ENCODE measurements around the gene NECTIN3. TPM values are rescaled to one million over a fixed set of nuclear protein-coding genes. Genes with fewer than 3 reads are reported as not detected.

Gene NECTIN3
- total RNA-seq, 1 experiment from 2014 or later, result 76.6 TPM

DNA sequence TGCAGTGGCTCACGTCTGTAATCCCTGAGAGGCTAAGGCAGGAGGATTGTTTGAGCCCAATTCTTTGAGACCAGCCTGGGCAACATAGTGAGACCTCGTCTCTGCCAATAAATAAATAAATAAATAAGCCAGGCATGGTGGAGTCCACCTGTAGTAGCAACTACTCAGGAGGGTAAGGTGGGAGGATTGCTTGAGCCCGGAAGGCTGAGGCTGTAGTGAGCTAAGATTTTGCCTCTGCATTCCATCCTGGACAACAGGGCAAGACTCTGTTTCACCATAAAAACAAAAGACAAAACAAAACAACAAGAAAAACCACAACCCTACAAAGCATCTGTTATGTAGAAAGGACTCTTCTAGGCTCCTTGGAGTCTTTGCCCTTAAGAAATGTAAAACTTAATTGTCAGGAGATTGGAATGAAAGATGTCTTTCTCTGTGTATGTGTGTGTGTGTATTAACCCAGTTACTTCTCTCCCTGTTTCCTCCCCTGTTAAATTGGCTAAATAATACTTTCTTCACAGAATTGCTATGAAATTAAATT is 9.5 kb downstream of the NECTIN3 start:
- peak; percentile 56 for DNase-seq (ENCODE audit: low read depth)

DNA sequence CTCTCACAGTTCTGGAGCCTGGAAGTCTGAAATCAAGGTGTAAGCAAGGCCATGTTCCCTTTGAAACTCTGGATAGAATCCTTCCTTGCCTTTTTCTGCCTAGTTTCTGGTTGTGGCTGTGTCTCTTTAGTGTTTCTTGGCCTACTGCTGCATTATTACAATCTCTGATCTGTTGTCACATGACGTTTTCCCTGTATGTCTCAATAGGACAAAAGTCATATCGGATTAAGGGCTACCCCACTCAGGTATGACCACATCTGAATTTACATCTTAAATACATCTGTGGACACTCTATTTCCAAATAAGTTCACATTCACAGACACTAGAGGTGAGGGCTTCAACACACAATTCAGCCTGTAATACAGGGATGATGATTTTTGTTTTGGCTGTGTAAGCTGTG is 13.3 kb downstream of the NECTIN3 start:
- DNase-seq (ENCODE audit: low read depth), result no peak

DNA sequence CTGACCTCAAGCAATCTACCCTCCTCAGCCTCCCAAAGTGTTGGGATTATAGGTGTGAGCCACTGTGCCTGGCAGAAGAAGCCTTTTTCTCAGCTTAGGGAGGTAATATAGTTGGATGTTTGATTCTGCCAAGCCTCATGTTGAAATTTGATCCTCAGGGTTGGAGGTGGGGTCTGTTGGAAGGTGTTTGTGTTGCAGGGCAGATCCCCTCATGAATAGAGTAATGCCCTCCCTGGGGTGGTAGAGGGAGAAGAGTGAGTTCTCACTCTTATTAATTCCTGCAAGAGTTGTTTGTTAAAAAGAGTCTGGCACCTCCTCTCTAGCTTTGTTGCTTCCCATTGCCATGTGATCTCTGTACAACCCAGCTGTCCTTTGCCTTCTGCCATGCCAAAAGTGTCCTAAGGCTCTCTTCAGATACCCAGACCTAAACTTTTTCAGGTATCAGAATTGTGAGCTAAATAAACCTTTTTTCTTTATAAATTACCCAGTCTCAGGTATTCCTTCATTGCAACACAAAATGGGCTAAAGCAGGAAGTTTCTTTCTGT is 16.4 kb downstream of the NECTIN3 start:
- DNase-seq (ENCODE audit: low read depth), result no peak

DNA sequence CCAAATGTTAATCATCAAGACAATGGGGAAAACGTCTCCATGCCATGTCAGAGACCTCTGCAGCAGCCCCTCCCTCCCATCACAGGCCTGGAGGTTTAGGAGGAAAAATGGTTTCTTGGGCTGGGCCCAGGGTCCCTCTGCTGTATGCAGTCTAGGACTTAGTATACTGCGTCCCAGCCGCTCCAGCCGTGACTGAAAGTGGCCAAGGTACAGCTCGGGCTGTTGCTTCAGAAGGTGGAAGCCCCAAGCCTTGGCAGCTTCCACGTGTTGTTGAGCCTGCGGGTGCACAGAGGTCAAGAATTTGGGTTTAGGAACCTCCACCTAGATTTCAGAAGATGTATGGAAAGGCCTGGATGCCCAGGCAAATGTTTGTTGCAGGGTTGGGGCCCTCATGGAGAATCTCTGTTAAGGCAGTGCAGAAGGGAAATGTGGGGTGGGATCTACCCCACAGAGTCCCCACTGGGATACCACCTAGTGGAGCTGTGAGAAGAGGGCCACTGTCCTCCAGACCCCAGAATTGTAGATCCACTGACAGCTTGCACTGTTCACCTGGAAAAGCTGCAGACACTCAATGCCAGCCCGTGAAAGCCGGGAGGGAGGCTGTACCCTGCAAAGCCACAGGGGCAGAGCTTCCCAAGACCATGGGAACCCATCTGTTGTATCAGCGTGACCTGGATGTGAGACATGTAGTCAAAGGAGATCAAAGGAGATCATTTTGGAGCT is 25.0 kb downstream of the NECTIN3 start:
- DNase-seq (ENCODE audit: low read depth), result no peak

DNA sequence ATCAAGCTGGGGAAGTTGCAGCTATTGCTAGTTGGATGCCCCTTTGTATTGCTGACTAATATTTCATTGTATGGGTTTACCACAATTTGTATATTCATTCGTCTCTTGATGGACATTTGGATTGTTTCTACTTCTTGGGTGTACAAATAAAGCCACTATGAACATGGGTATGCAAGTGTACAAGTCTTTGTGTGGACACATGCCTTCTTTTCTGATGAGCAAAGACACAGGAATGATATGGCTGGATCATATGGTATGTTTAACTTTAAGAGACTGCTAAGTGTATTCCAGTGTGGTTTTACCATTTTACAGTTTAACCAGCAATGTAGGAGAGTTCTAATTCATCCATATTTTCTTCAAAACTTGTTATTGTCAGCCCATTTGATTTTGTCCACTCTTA is 32.2 kb downstream of the NECTIN3 start:
- no peak for DNase-seq (ENCODE audit: low read depth)

DNA sequence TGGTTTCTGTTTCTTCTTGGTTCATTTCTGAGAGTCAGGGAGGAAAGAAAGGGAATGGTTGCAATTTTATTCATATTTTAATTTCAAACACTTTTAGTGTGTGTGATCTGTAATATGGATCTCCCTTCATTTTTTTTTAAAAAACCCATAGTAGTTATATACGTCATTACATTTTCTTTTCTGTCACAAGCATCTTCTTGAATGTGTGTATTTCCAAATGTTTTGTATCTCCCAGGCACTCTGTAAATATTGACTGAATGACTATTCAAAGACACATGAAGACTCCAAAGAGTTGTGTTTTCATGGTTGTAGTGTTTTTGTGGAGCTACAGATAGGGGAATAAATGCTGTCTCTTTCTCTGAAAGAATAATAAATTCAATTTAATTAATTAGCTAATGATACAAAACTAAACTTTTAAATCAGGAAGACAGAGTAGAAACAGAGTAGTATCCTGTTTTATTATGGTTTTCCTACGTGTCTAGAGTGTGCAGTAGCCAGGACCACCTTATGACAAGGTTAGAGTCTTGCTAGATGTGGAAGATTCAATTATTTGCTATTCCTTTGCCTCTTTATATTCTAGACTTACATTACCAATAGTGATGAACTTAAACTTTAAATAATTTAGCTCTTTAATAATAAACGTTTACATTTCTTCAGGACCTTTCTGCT is 35.5 kb downstream of the NECTIN3 start:
- DNase-seq (ENCODE audit: low read depth), result no peak

DNA sequence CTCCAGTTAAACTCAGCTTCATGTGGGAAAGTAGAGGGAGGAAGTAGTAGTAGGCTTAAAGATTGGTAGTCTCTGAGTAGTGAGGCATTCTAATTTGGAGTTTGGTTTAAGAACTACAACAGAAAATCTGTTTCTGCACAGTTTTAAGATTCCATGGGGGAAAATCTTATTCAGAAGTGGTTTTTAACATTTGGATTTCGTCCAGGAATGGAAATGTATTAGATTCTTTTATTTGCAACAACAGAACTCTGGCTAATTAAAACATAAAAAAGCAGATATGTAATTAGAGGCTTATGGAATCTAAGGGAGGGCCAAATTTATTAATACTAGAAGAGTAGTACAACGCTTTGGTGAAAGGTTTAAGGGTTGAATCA is 36.0 kb downstream of the NECTIN3 start:
- no peak for DNase-seq (ENCODE audit: low read depth)

DNA sequence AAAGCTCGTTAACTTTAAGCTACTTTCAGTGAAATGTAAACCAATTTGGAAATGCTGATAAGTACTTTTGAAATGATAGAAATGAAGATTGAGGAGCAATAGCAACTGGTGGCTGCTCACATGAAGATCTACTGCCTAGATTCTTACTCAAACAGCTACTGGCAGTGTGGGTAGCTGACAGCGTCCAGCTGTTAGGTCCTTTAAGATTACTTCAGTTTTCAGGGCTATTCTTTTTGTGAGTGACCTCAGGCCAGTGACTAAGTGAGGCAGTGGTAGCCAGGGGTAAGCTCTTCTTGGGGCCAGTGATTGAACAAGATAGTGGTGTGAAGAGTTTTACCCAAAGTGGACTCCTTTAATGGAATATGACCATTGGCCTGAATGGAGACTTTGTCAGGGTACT is 41.3 kb downstream of the NECTIN3 start:
- peak; percentile 29 for DNase-seq (ENCODE audit: low read depth)

DNA sequence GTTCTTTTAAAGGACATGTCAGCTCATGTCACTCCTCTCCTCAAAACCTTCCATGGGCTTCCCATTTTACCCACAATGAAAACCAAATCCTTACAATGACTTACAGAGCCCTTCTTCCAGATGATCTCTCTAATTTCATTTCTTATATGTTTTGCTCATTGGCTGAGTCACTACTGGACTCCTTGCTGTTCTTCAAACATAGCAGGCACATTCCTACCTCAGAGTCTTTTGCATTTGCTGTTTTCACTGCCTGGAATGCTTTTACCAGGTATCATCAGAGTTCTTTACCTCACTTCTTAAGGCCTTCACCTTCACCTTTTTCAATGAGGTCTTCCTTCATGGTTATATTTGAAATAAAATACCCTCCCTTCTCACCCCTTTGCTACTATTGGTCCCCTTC is 57.3 kb downstream of the NECTIN3 start:
- peak; percentile 10 for DNase-seq (ENCODE audit: low read depth)

DNA sequence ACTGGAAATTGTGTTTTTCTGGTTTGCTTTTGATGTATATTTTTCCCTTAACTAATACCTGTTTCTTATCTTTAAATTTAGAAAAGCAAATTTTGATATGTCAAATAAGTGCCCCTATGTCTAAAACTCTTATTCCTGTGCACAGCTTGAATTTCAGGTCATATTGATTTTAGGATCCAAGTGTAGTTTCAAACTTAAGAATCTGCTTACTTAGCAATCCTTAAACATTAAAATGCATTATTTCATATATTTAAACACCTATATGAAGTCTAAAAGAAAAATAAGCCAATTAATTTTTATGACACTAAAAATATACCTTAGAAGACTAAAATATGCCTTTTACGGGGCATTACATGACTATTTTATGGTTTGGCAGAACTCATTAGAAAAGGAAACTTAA is 59.2 kb downstream of the NECTIN3 start:
- no peak for DNase-seq (ENCODE audit: low read depth)

DNA sequence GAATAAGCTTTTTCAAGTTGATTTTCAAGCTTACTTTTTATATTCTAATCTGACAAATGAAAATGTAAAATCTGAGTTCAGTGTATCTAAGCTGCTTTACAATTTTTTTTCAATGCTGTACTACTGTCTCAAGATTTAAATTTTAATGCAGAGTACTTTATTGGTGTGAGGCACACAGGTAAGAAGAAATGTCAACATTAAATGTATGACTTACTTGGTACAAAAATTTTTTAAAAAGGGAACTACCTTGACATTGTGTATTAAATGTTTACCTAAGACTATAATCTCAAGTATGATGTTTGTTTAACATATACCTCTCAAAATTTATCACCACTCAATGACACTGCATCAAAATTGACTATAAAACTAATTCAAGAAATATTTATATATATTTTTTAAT is 62.7 kb downstream of the NECTIN3 start:
- DNase-seq (ENCODE audit: low read depth), result no peak

DNA sequence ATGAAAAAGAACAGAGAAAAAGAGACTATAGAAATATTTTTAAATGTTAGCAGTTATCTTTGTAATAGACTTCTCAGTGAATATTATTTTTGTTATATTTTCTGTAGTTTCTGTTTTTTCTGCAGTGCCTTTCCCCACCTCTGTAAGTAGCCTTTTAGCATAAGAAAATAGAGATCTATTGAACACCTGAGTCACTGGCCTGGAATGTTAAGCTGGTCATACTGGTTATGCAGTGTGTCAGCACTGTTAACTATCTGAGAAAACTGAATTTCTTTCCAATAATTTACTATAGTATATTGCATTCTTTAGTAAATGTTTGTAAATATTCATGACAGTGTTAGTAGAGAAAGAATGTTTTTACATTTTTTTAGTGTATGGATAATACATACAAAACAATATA is 79.8 kb downstream of the NECTIN3 start:
- peak; percentile 81 for DNase-seq (ENCODE audit: low read depth)

DNA sequence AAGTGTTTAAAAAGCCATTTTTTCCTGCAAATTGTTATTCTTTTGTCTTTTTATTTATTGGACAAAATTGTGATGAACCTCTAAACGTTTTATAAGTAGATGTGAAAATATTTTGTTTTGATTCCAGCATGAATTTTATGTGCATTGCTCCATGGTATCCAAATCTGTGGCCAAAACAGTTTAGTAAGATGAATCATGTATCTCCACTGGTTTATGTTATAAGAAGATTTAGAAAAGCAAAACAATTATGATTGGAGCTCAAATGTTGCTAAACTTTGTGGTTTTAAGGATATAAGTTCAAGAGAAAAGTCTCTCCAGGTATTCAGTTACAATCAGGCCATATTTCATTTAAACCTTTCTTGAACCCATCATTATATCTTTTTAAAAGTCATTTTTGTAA is 80.9 kb downstream of the NECTIN3 start:
- DNase-seq (ENCODE audit: low read depth), result peak; percentile 12

DNA sequence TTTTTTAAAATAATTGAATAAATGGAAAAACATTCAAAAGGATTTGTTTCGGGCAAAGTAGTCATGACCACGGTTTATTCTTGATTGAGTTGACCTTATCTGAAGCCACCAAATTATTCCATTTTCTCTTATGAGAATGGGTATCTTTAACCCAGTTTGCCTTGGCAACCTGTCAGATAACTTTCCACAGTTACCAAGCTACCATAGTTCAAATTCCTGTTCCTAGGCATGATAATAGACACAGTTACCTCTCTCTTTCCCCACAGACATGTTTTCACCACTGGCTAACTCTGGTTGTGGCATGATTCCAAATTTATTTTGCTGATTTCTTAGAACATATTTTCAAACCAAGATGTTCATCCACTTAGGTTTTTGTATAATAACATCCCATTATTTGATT is 84.9 kb downstream of the NECTIN3 start:
- DNase-seq (ENCODE audit: low read depth), result no peak

DNA sequence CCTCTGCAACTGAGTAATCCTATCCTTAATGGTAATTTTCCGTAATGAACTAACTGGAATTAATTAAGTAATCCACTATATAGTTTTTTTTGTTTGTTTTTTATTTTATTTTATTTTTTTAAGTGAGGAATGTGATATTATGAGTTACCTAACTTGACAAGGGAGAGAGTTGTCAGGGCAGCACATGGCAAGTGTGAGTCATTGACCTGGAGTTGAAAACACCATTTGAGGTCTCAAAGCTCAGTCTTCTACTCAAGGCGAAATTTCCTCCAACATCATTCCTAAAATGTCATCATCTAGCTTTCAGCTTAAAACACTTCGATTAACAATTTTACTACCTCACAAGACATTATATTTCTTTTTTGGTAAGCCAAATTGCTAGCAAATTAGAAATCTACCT is 87.8 kb downstream of the NECTIN3 start:
- DNase-seq (ENCODE audit: low read depth), result peak; percentile 45

DNA sequence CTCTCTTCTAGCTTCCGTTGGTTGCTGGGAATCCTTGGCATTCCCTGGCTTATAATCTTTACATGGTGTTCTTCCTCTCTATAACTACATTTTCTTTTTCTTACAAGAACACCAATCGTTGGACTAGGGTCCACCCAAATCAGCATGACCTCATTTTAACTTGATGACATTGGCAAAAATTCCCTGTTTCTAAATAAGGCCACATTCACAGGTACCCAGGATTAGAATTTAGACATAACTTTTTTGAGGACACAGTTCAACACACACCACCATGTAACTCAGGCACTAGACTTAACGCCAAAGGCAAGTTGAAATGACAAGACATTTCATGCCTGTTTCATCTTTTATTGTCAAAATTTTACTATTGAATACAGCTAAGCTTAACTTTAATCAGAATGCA is 93.0 kb downstream of the NECTIN3 start:
- no peak for DNase-seq (ENCODE audit: low read depth)

DNA sequence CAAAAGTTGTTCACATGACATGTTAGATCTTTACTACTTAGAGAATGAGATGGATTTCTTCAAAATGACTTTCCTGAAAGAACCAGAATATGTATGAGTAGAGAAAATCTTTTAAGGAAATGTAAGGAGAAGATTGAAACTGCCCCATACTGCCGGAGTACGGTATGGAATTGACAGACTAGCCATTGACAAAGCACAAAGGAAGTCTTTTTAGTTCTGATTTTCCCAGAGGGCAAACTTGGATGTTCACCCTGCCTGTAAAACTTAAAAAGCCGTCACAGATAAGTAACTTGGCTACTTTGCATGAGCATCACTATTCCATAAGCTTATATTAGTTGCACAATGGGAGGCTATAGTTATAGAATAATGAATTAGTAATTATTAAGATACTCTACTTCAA is 93.8 kb downstream of the NECTIN3 start:
- no peak for DNase-seq (ENCODE audit: low read depth)

DNA sequence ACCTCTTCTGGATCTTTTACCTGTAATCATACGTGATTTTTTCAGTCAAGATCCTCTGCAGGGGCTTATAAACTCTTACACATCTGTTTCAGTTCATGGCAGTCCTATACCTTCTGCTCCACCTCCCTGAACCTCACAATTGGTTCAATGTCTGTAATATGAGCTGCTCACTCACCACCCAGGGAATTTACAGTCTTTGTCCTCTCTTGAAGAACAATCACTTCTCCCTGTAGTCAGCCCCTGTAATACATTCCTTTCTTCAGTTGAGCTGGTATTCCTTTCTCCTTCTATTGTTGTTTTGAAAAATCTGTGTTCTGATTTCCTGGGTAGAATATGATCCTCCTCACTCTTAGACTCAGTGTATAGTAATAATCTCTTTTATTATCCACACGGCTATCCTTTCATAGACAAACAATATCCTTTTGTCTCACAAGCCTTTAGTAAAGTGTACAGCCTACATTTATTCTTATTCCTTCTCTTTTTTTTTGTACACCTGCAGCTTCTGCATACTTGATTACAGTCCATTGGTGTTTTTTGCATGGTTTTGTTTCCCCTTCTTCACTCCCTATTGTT is 101.8 kb downstream of the NECTIN3 start:
- DNase-seq (ENCODE audit: low read depth), result no peak

DNA sequence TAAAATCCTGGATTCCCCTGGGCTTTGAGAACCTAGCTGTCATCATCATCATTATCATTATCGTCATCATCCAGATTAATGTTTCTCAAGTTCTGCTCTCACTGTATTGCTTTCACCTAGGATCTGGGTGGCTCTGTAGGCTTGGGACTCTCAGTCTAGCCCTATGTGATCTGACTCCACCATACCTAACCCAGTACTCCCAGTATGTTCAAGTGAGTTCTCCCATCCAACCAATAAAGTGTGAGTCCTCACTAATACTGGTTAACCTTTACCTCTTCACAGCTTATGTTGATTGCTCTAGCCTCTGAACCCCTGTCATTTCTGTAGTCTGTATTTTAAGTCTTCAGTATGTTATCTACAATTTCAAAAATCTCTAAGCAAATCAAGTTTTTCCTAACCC is 102.3 kb downstream of the NECTIN3 start:
- DNase-seq (ENCODE audit: low read depth), result no peak

DNA sequence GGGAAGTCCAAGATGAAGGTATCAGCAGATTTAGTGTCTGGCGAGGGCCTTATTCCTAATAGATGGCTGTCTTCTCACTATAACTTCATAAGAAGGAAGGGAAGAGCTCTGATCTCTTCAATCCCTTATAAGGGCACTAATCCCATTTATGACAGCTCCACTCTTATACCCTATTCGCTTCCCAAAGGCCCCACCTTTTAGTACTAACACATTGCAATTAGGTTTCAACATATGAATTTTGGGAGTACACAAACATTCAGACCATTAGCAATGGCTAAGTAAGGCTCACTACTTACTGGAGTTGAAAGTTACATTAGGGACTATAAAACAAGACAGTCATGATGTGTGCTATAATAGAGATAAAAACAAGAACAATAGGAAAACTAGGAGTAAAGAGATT is 118.9 kb downstream of the NECTIN3 start:
- DNase-seq (ENCODE audit: low read depth), result no peak

DNA sequence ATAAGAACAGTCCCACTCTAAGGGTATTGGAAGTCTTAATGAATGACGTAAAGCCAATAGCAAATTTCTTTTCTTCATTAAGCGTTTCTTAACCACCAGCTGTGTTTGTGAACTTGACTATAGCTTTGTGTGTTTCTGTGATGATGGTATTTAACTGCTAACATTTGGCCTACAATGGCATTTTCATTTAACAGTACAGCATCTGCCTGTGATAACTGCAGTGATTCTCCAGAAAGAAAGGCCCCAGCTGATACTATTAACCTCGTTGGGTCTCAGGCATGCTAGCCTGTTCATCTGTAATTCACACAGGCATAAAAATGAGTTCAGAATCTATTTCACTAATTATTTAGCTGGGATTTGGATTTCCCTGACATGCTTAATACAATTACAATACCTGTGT is 121.9 kb downstream of the NECTIN3 start:
- no peak for DNase-seq (ENCODE audit: low read depth)

DNA sequence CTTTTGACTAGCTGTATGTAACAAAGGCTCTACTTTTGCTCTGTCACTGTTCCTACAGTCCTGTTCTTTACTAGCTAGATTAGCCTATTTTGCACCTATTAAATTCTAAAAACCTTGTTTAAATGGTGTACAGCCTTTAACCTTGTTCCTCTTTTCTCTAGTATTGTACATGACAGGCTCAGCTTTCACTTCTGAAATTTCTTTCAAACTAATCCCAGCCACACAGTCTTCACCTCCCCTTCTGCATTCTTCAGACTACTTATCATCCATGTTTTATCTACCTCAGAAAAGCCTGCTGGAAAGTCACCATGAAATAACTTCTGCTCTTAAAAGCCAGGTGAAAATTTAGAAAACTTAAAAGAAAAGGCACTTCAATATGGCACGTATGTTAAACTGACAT is 122.4 kb downstream of the NECTIN3 start:
- DNase-seq (ENCODE audit: low read depth), result no peak

DNA sequence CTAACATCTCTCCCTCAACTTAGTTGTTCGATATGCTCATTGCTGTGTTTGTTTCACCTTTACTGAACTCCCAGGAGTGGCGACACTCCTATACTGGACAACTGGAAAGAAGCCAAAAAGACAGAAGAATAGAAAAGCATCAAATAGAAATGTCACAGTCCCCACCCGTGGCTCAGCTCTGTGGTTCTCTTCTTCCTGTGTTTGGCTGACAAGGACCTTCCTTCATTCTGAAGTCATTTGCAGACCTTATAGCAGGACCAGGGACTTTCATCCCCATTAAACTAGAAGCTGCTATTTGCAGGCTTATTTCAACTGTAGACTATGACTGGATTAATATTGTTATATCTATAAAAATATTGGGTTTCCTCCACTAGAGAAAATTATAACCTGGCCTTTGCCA is 125.9 kb downstream of the NECTIN3 start:
- DNase-seq (ENCODE audit: low read depth), result no peak

All from M059J (cell line).